Keratinocyte (primary cell): ENCODE results near the gene MISP.

Source experiments
- CTCF ChIP-seq, 3 experiments: IDR thresholded peaks in 1 of 3; conservative IDR thresholded peaks in 1 of 3; optimal IDR thresholded peaks in 1 of 3; 2 replicates in 2 of 3; 3 replicates in 1 of 3; pipeline versions ENCODE3 to v1.5.1; 2011; ENCODE audit warnings: low read length in 3 of 3, mild to moderate bottlenecking in 3 of 3, moderate library complexity in 2 of 3, control low read depth in 1 of 3, inconsistent platforms in 1 of 3; ENCODE audit not compliant: insufficient read depth in 2 of 3; ENCODE audit errors: extremely low read depth in 1 of 3
- EZH2 ChIP-seq: IDR thresholded peaks from one replicate; pipeline ENCODE4 v1.6.1; 2012; ENCODE audit warnings: inconsistent platforms, mild to moderate bottlenecking, low read length, moderate library complexity

- TF ChIP-seq EZH2 (no peak), CTCF (optimal IDR thresholded peaks at IDR 0.05 in 1 of 3, IDR thresholded peaks at IDR 0.05 in 1 of 3, conservative IDR thresholded peaks at IDR 0.05 in 1 of 3; ENCODE audit: extremely low read depth in 1 of 3, insufficient read depth in 2 of 3, low read length in 3 of 3) (no peak)
These were observed 14.3 kb downstream of the MISP start for GRCh38 chr19:765179-765738.
